ENCODE results near the gene TRMT6.

Gene TRMT6, protein sequence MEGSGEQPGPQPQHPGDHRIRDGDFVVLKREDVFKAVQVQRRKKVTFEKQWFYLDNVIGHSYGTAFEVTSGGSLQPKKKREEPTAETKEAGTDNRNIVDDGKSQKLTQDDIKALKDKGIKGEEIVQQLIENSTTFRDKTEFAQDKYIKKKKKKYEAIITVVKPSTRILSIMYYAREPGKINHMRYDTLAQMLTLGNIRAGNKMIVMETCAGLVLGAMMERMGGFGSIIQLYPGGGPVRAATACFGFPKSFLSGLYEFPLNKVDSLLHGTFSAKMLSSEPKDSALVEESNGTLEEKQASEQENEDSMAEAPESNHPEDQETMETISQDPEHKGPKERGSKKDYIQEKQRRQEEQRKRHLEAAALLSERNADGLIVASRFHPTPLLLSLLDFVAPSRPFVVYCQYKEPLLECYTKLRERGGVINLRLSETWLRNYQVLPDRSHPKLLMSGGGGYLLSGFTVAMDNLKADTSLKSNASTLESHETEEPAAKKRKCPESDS

DNA sequence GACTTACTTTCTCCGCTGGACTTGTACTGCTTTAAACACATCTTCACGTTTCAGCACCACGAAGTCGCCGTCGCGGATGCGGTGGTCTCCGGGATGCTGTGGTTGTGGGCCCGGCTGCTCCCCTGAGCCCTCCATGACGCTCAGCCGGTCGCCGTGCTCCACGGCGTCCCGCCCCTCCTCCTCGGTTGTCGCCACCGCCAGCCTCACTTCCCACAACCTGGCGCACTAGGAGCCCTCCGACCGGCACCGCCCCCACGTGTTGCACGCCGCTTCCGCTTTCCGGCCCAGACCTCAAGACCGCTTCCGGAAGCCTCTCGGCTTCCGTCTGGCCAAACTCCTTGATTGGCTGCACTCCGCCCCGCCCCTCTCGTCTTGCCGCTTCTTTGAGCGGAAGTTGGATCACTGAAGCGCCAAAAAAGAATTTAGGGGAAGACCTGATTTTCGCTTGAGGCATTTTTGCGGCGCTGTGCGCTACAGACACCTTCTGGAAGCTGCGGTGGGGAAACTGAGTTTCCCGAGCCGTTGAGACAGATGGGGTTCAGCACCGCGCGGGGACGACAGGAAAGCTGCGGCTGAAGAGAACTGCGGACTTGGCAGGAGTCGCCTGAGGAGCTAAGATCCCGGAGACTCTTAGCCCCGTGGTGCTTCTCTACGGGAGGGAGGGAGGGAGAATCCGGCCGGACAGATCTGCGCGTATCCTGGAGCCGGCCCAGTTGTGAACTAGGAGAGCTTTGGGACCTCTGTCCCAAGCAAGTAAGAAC is at the start of gene TRMT6, which contains the start of gene MCM8:
Gene TRMT6 (minus strand): TSS at position 263 of the 761 bp plus-strand sequence. CDS start 128 bp downstream, at position 135.
Gene MCM8 (plus strand): TSS at position 382 of the 761 bp plus-strand sequence. CDS start 1,364 bp downstream, outside the sequence.
- DNase-seq (ENCODE audit: low read depth in 2 of 2) = peak; percentile 94 to 98

DNA sequence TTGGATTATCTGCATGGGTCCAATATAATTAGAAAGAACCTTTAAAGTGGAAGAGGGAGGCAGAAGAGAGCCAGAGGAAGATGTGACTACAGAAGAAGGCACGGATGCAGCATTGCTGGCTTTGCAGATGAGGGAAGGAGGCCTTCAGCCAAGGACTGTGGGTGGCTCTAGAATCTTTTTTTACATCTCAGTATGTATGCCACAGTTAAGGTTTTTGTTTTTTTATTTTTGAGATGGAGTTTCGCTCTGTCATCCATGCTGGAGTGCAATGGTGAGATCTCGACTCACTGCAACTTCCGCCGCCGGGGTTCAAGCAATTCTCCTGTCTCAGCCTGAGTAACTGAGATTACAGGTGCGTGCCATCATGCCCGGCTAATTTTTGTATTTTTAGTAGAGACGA is 49.5 kb upstream of the TRMT6 start:
- DNase-seq (ENCODE audit: low read depth in 2 of 2) = no peak

DNA sequence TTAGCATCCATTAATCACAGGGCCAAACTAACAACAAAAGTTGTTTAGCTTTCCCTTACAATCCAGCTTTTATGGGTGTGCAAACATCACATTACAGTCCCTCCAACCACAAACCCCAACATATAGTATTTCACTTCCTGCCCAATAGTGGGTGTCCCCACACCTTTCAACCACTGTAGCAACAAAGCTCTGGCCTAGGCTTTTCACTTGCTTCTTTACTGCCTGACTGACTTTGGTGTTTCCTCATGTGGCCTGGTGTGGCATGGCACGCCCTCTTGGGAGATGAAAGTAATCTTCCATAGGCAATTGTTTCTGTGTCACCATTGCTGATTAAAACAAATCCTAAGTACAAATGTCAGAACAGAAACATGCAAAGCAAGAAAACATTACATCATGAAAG is 46.4 kb upstream of the TRMT6 start:
- DNase-seq (ENCODE audit: low read depth in 2 of 2) = no peak

GRCh38 chr20:5991623-5992441 is 41.5 kb upstream of the TRMT6 start:
- DNase-seq (ENCODE audit: low read depth in 2 of 2) = no peak

GRCh38 chr20:5990946-5991345 is 40.6 kb upstream of the TRMT6 start:
- no peak for DNase-seq (ENCODE audit: low read depth in 2 of 2)

GRCh38 chr20:5989539-5989938 is 39.2 kb upstream of the TRMT6 start:
- no peak for DNase-seq (ENCODE audit: low read depth in 2 of 2)

- no peak for DNase-seq (ENCODE audit: low read depth in 2 of 2)
These were observed 37.0 kb upstream of the TRMT6 start for GRCh38 chr20:5987383-5987782.

DNA sequence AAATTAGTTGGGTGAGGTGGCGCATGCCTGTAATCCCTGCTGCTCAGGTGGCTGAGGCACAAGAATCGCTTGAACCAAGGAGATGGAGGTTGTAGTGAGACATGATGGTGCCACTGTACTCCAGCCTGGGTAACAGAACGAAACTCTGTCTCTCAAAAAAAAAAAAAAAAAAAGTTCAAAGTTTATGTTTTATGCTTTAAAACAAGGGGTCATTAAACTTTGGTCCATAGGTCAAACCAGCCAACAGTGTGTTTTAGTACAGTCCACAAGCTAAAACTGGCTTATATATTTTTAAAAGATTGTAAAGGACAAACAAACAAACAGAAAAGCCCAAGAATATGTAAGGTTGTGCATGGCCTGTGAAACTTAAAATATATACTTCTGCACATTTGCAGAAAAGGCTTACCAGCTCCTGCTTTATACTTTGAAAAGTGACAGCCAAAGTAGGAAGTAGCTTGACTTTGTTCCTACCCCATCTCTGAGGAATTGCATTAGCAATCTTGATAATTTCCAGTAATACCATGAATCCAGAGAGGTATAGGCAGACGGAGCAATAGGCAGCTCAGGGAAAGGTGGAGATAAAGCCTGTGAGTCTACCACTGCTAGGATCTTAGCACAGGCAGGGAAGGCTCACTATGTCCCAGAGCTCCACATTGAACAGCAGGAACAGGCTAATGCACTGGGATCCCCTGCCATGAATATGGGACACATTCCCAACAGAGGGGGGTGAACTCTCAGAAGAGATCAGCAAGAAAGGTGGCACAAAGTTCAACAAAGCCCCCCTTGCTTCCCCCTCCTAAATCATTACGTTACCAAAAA is 30.6 kb upstream of the TRMT6 start:
- no peak for DNase-seq (ENCODE audit: low read depth in 2 of 2)

DNA sequence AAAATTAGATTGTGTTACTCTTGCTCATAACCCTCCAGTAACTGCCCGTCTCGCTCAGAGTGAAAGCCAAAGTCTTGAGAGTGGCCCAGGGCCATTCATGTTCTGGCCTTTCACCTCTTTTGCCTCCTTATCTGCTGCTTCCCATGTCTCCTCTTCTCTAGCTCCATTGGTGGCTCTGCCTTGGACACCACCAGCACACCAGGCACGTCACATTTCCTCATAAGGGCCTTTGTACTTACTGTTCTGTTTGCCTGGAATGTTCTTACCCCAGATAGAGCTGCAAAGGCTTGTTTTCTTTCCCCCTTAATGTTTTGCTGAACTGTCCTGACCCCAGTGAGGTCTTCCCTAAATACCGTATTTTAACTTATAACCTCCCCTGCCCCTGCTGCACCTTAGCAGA is 29.5 kb upstream of the TRMT6 start:
- no peak for DNase-seq (ENCODE audit: low read depth in 2 of 2)

- no peak for DNase-seq (ENCODE audit: low read depth in 2 of 2)
These were observed 27.6 kb upstream of the TRMT6 start for GRCh38 chr20:5977975-5978374.

DNA sequence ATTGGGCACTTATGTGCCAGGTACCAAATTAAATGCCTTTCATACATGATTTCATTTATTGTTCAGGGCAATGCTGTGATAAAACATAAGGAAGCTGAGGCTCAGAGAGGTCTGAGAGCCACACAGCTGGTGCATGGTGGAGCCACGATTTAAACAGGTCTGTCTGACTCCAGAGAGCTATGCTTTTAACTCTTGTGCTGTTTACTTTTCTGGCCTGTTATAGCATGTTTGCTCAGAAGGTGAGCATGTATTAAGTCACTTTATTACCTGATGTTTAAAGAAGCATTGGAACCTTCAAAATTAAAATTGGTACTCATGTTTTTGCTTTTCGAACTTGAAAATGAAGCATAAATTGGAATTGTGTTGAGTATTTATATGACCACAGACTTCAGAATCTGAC is 26.9 kb upstream of the TRMT6 start:
- no peak for DNase-seq (ENCODE audit: low read depth in 2 of 2)

DNA sequence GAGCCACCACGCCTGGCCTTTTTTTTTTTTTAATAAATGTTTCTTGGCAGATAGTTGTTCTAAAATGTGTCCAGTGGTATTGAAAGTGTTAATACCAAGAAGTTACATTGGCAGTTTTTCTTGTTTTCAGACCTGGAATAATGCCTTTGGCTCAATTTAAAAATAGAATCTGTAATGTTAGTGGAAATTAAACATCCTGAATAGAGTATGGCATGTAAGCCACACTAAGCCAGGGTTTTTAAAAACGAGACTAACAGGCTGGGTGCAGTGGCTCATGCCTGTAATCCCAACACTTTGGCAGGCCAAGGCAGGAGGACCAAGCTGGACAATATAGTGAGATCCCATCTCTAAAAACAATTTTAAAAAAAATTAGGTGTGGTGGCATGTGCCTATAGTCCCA is 25.4 kb upstream of the TRMT6 start:
- no peak for DNase-seq (ENCODE audit: low read depth in 2 of 2)

GRCh38 chr20:5974531-5974930 is 24.2 kb upstream of the TRMT6 start:
- no peak for DNase-seq (ENCODE audit: low read depth in 2 of 2)

GRCh38 chr20:5973971-5974370 is 23.6 kb upstream of the TRMT6 start:
- no peak for DNase-seq (ENCODE audit: low read depth in 2 of 2)

- no peak for DNase-seq (ENCODE audit: low read depth in 2 of 2)
These were observed 22.8 kb upstream of the TRMT6 start for GRCh38 chr20:5973172-5973571.

GRCh38 chr20:5971203-5971602 is 20.9 kb upstream of the TRMT6 start:
- no peak for DNase-seq (ENCODE audit: low read depth in 2 of 2)

GRCh38 chr20:5970381-5970780 is 20.0 kb upstream of the TRMT6 start:
- no peak for DNase-seq (ENCODE audit: low read depth in 2 of 2)

DNA sequence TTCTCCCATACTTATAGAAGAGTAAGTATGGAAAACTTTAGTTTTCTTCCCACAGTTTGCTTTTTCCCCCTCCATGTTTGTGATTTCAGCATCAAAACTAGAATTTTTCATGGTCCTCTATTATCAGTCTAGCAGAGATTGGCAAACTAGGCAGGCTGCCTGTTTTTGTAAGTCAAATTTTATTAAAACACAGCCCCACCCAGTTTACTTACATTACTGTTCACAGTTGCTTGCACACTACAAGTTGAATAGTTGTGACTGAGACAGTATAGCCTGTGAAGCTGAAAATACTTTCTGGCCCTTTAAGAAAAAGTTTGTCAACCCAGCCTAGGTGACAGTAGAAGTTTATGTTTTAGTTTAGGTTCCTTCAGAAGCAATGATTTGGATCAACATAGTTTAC is 19.6 kb upstream of the TRMT6 start:
- no peak for DNase-seq (ENCODE audit: low read depth in 2 of 2)

- DNase-seq (ENCODE audit: low read depth in 2 of 2) = no peak
These were observed 19.1 kb upstream of the TRMT6 start for GRCh38 chr20:5969348-5969935.

DNA sequence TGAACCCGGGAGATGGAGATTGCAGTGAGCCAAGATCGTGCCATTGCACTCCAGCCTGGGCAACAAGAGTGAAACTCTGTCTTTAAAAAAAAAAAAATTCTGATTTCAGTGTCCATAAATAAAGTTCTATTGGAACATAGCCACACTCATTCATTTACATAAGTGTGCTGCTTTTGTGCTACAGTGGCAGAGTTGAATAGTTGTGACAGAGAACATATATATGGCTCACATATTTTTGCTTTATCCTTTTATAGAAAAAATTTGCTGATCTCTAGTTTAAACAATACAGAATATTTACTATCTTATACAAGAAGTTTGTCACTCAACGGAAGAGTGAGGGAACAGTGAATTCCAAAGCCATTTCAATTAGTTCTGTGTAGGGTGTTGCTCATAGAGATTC is 18.1 kb upstream of the TRMT6 start:
- DNase-seq (ENCODE audit: low read depth in 2 of 2) = no peak

GRCh38 chr20:5967469-5967868 is 17.1 kb upstream of the TRMT6 start:
- no peak for DNase-seq (ENCODE audit: low read depth in 2 of 2)
